PC-3 (cell line): ENCODE measurements around the gene SFT2D2.

ENCODE experiments used
- CTCF ChIP-seq: fragments of 300-600 bp; sonication (generic); conservative IDR thresholded peaks from 2 replicates; pipeline ENCODE4 v1.5.1; 2017; ENCODE audit warnings: antibody characterized with exemption, low read depth, mild to moderate bottlenecking, low read length
- EZH2 ChIP-seq: fragments of 300-600 bp; sonication (generic); IDR thresholded peaks from one replicate; pipeline ENCODE4 v1.6.1; 2017; ENCODE audit warnings: antibody characterized with exemption, mild to moderate bottlenecking, low read length; ENCODE audit not compliant: unreplicated experiment
- EZH2phosphoT487 ChIP-seq: fragments of 300-600 bp; sonication (generic); IDR thresholded peaks from 2 replicates; pipeline ENCODE4 v1.6.1; 2018; ENCODE audit warnings: mild to moderate bottlenecking, antibody characterized with exemption, low read length, borderline replicate concordance

- no peak for TF ChIP-seq CTCF
- no peak for TF ChIP-seq EZH2
- no peak for TF ChIP-seq EZH2phosphoT487
Observed at GRCh38 chr1:168246506-168246905, 20.7 kb downstream of the SFT2D2 start.
